IPS-15b (cell line): Measurements from ENCODE around the gene USH2A.

Experiments used
- H3K27me3 ChIP-seq: one replicate; pipeline ENCODE4 v1.6.1; 2013; ENCODE audit warnings: low read length; ENCODE audit not compliant: control insufficient read depth, insufficient read depth
- H3K36me3 ChIP-seq: one replicate; pipeline ENCODE4 v1.6.1; 2013; ENCODE audit warnings: low read length; ENCODE audit not compliant: control insufficient read depth, insufficient read depth
- H3K4me1 ChIP-seq: one replicate; pipeline ENCODE4 v1.6.1; 2013; ENCODE audit warnings: mild to moderate bottlenecking, low read length; ENCODE audit not compliant: control insufficient read depth, insufficient read depth
- H3K4me3 ChIP-seq: one replicate; pipeline ENCODE4 v1.5.1; 2013; ENCODE audit warnings: low read depth, low read length
- H3K9ac ChIP-seq: one replicate; pipeline ENCODE4 v1.6.1; 2013; ENCODE audit warnings: low read depth, mild to moderate bottlenecking, low read length
- H3K9me3 ChIP-seq: one replicate; pipeline ENCODE4 v1.6.1; 2013; ENCODE audit warnings: mild to moderate bottlenecking, low read length; ENCODE audit not compliant: control insufficient read depth, insufficient read depth

The USH2A gene

GRCh38 chr1:215667761-215668160 lies 755.5 kb downstream of the USH2A start:
- Histone ChIP-seq H3K4me3 (no peak overlapping the region), H3K4me1 (peaks cover 9% of the 10 kb centered on the region), H3K9me3 (no peaks in the 10 kb centered on the region), H3K9ac (no peak overlapping the region), H3K27me3 (no peaks in the 10 kb centered on the region), H3K36me3 (no peaks in the 10 kb centered on the region)

DNA sequence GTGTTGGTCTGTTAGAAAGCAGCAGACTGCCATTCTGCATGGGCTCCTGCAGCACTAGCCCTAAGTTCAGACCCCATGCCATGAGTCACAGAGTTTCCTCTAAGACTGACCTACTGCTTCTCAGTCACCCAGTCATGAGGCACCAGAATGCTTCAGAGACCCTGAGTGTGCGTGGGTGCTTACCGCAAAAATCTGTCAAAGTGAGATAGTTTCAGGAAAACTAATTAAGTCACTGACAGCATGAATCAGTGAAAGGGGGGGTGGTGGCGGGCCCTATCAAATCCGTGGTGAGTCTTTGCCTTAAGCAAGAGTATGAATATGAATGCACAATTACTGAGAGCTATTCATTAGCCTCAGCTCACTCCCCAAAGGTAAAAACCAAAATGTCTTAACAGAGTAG lies 758.0 kb downstream of the USH2A start:
- peaks cover 7% of the 10 kb centered on the region for H3K4me1 ChIP-seq
- no peaks in the 10 kb centered on the region for H3K27me3 ChIP-seq
- H3K36me3 ChIP-seq = no peaks in the 10 kb centered on the region
- no peaks in the 10 kb centered on the region for H3K9me3 ChIP-seq
- no peak overlapping the region for H3K4me3 ChIP-seq
- no peak overlapping the region for H3K9ac ChIP-seq

GRCh38 chr1:215661033-215661432 lies 762.2 kb downstream of the USH2A start:
- no peak overlapping the region for H3K9ac ChIP-seq
- no peaks in the 10 kb centered on the region for H3K9me3 ChIP-seq
- no peaks in the 10 kb centered on the region for H3K27me3 ChIP-seq
- no peaks in the 10 kb centered on the region for H3K36me3 ChIP-seq
- H3K4me1 ChIP-seq = no peaks in the 10 kb centered on the region
- no peak overlapping the region for H3K4me3 ChIP-seq

- Histone ChIP-seq H3K4me3 (no peak overlapping the region), H3K36me3 (no peaks in the 10 kb centered on the region), H3K9me3 (no peaks in the 10 kb centered on the region), H3K4me1 (no peaks in the 10 kb centered on the region), H3K27me3 (no peaks in the 10 kb centered on the region), H3K9ac (no peak overlapping the region)
Measured at GRCh38 chr1:215660259-215660658, 763.0 kb downstream of the USH2A start.

DNA sequence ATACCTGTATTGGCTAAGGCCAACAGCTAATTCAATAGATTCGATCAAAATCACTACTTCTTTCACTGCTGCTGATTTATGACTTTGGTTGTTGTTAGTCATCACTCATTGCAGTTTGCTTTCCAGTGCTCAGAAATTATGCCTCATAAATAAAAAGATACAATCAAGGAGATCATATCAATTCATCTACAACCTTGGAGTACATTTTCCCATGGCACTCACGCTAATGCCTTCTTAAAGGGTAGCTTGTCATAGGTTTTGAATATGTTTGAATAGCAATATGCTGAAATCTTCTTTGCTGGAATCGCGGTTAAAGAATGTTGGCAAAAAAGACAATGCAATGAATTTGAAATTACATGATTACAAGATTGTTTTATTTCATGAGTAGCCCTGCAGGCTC lies 766.2 kb downstream of the USH2A start:
- H3K4me1 ChIP-seq = peaks cover 14% of the 10 kb centered on the region

GRCh38 chr1:215652371-215652770 lies 770.9 kb downstream of the USH2A start:
- Histone ChIP-seq H3K4me3 (no peak overlapping the region), H3K9me3 (no peaks in the 10 kb centered on the region), H3K9ac (no peak overlapping the region), H3K36me3 (no peaks in the 10 kb centered on the region), H3K27me3 (no peaks in the 10 kb centered on the region), H3K4me1 (peaks cover 21% of the 10 kb centered on the region)

More for the DNA sequence above, 766.2 kb downstream of the USH2A start:
- Histone ChIP-seq H3K27me3 (no peaks in the 10 kb centered on the region), H3K4me3 (no peak overlapping the region), H3K9ac (no peak overlapping the region), H3K9me3 (no peaks in the 10 kb centered on the region), H3K36me3 (no peaks in the 10 kb centered on the region)

DNA sequence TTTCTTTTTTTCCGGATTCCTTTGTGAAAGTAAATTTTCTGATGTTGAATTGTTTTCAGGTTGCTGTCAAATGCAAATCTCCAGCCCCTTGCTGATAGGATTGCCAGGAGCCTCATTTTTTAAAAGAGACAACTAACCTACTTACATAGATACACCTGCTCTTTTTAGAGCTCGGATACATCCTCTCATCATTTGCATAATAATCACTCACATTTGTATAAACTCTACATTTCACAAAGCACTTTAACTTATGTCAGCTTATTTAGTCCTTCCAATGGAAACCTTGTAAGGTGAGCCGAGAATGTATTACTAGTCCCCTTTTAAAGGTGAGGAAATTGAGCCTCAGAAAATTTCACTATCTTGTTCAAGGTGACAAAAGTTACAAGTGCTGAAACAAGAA lies 771.4 kb downstream of the USH2A start:
- no peaks in the 10 kb centered on the region for H3K27me3 ChIP-seq
- H3K4me3 ChIP-seq = no peak overlapping the region
- H3K36me3 ChIP-seq = no peaks in the 10 kb centered on the region
- H3K9me3 ChIP-seq = no peaks in the 10 kb centered on the region
- H3K9ac ChIP-seq = no peak overlapping the region
- H3K4me1 ChIP-seq = peaks cover 21% of the 10 kb centered on the region

DNA sequence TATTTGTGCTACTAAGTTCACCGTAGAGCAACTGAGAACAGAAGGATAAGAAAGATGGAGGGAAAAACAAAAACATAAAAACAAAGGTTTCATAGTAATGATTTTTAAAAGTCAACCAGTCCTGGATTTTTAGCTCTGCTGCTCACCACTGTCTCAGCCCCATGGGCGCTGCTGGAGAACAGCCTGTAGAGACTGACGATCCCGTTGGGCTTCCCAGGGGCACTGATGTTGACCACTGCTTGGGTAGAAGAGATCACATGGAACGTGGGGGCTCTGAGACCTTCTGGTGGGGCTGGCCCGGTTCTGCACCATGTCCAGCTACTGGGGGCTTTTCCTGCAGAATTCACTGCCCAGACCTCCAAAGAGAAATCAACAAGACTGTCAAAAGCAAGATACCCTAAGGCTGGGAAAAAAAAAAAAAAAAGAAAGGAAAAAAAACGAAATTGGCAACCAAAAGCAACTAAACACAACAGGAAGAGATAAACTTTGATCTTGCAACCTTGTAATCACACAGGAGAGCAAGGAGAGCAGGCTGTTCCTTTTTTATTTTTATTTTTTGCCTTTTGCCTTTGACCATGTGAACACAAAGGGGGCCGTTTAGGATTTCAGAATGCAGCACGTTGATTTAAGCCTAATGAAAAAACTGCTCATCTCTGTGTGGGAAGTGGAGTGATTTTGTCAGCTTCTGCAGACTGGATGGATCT lies 772.6 kb downstream of the USH2A start:
- Histone ChIP-seq H3K36me3 (no peaks in the 10 kb centered on the region), H3K9me3 (no peaks in the 10 kb centered on the region), H3K4me1 (peaks cover 21% of the 10 kb centered on the region), H3K27me3 (no peaks in the 10 kb centered on the region), H3K9ac (no peak overlapping the region), H3K4me3 (no peak overlapping the region)

DNA sequence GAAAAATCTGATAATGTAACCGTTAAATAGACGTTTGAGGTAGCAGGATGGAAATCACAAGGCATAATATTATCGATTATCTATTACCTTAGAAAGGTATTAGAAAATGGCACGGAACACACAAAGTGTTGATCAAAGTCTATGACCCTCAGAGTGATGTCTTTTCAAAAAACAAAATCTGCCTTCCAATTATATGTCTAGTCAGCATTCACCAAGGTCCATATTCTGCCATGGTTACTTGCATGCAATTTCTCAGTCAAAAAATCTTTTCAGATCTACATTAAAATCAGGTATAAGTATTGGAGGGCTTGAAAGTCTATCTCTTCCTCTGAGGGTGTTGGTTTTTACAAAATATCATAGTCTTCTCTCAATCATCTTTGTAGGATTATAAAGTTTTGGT lies 774.3 kb downstream of the USH2A start:
- Histone ChIP-seq H3K4me3 (no peak overlapping the region), H3K36me3 (no peaks in the 10 kb centered on the region), H3K27me3 (no peaks in the 10 kb centered on the region), H3K4me1 (peaks cover 21% of the 10 kb centered on the region), H3K9ac (no peak overlapping the region), H3K9me3 (no peaks in the 10 kb centered on the region)

- Histone ChIP-seq H3K9me3 (no peaks in the 10 kb centered on the region), H3K27me3 (no peaks in the 10 kb centered on the region), H3K4me3 (no peak overlapping the region), H3K9ac (no peak overlapping the region), H3K36me3 (no peaks in the 10 kb centered on the region), H3K4me1 (peaks cover 13% of the 10 kb centered on the region)
Measured at GRCh38 chr1:215647738-215648137, 775.5 kb downstream of the USH2A start.

DNA sequence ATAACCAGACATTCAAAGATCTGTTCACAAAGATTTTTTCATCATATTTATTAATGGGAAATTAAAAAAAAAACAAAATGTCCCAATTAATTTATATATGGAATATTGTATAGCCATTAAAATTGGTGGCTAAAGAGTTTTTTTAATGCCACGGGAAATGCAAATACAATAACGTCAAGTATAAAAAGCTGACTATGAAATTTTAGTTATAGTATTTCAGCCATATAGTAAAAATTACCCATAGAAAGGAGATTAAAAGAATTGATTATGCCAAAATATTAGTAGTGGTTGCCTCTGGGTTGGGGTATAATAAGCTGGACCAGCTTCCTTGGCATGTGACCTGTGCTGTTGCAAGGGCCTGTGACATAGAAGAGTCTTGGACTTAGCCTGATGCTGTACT lies 777.4 kb downstream of the USH2A start:
- H3K4me3 ChIP-seq = no peak overlapping the region
- H3K9me3 ChIP-seq = no peaks in the 10 kb centered on the region
- no peaks in the 10 kb centered on the region for H3K27me3 ChIP-seq

DNA sequence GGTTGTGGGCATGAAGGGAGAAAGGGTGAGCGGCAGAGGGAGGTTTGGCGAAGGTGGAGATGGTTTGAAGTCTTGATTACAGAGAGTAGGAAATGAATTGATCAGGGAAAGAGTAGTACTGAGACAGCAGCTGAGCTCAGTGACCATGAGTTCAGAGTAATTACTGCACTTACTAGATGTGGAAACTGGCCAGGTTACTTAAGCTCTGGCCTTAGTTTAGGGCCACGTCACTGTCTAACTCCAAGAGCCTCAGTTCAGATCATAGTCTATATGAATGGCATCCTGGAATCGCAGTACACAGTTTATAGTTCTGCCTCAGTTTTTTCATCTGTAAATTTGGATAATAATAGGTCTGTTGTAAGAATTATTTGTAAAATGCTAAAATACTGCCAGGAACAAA lies 778.1 kb downstream of the USH2A start:
- Histone ChIP-seq H3K9ac (no peak overlapping the region), H3K4me1 (no peaks in the 10 kb centered on the region), H3K4me3 (no peak overlapping the region), H3K9me3 (no peaks in the 10 kb centered on the region), H3K36me3 (no peaks in the 10 kb centered on the region), H3K27me3 (no peaks in the 10 kb centered on the region)

More for the DNA sequence above, 777.4 kb downstream of the USH2A start:
- peaks cover under 1% of the 10 kb centered on the region for H3K4me1 ChIP-seq
- no peaks in the 10 kb centered on the region for H3K36me3 ChIP-seq
- no peak overlapping the region for H3K9ac ChIP-seq
